Measurements from ENCODE around the gene CADM1.

CADM1 gene

DNA sequence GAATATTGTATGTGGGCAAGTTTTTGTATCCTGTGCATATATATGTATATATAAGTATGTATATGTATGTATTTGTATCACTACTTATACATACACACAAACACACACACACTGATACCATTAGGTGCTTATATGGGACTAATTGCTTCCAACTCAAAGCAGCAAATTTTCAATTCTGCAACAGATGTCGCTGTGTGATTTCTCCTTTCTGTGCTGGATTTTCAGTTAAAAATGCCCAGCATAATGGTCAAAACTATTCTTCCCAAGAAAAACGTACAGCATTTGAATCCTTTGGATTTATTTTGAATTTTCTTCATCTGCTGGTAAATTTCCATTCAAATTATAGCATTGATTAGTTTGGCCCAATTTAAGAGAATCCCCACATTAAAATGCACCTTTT, 4.3 kb downstream of the CADM1 start:
- Histone ChIP-seq H3K9me3 (ENCODE audit: control insufficient read depth in 2 of 2, low read length in 2 of 2) (no peaks in the 10 kb centered on the region), H3K27ac (ENCODE audit: low read length) (no peak overlapping the region), H3K36me3 (ENCODE audit: control insufficient read depth in 2 of 2, insufficient read depth in 2 of 2, low read length in 2 of 2) (no peaks in the 10 kb centered on the region), H3K4me3 (ENCODE audit: low read length in 2 of 2) (no peak overlapping the region), H3K4me1 (ENCODE audit: control insufficient read depth, insufficient read depth, low read length) (peaks cover 11% of the 10 kb centered on the region), H3K9ac (ENCODE audit: low read length in 2 of 2) (no peak overlapping the region), H3K27me3 (ENCODE audit: control insufficient read depth in 1 of 2, insufficient read depth in 2 of 2, low read length in 2 of 2) (peaks cover 0 to 5% of the 10 kb centered on the region in 2 donors)

DNA sequence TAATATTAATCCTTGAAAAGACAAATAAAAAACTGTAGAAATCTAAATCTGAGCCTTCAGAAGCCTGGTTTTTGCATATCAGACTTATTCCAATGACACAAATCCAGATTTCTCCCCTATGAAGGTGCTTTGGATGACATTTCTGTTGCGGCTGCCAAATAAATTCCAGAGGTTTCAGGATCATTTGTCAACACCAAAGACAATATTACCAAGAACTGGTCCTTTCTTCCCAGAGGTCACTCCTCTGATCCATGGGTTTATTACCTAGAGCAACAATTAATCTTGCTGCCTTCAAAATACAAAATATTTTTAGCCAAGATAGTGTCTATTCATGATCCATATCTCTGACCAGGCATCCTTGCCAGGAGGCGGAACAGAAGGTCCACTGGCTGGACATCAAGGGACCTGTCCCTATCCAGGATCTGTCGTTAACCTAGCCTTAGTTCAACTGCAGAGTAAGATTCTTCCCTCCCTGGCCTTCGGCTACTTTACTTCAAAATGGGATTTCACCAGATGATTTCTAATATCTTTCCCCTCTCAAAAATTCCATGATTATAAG, 4.9 kb downstream of the CADM1 start:
- no peak overlapping the region for H3K9ac ChIP-seq (ENCODE audit: low read length in 2 of 2)
- H3K27ac ChIP-seq (ENCODE audit: low read length): no peak overlapping the region
- no peaks in the 10 kb centered on the region for H3K9me3 ChIP-seq (ENCODE audit: control insufficient read depth in 2 of 2, low read length in 2 of 2)
- no peaks in the 10 kb centered on the region for H3K36me3 ChIP-seq (ENCODE audit: control insufficient read depth in 2 of 2, insufficient read depth in 2 of 2, low read length in 2 of 2)
- H3K4me3 ChIP-seq (ENCODE audit: low read length in 2 of 2): no peak overlapping the region
- peaks cover 11% of the 10 kb centered on the region for H3K4me1 ChIP-seq (ENCODE audit: control insufficient read depth, insufficient read depth, low read length)
- peaks cover 0 to 5% of the 10 kb centered on the region in 2 donors for H3K27me3 ChIP-seq (ENCODE audit: control insufficient read depth in 1 of 2, insufficient read depth in 2 of 2, low read length in 2 of 2)

GRCh38 chr11:115498354-115498753, 5.9 kb downstream of the CADM1 start:
- H3K9ac ChIP-seq (ENCODE audit: low read length in 2 of 2): no peak overlapping the region
- H3K27ac ChIP-seq (ENCODE audit: low read length): no peak overlapping the region
- no peak overlapping the region for H3K4me3 ChIP-seq (ENCODE audit: low read length in 2 of 2)
- no peaks in the 10 kb centered on the region for H3K36me3 ChIP-seq (ENCODE audit: control insufficient read depth in 2 of 2, insufficient read depth in 2 of 2, low read length in 2 of 2)
- peaks cover 0 to 5% of the 10 kb centered on the region in 2 donors for H3K27me3 ChIP-seq (ENCODE audit: control insufficient read depth in 1 of 2, insufficient read depth in 2 of 2, low read length in 2 of 2)
- H3K4me1 ChIP-seq (ENCODE audit: control insufficient read depth, insufficient read depth, low read length): peaks cover 7% of the 10 kb centered on the region
- H3K9me3 ChIP-seq (ENCODE audit: control insufficient read depth in 2 of 2, low read length in 2 of 2): no peaks in the 10 kb centered on the region

DNA sequence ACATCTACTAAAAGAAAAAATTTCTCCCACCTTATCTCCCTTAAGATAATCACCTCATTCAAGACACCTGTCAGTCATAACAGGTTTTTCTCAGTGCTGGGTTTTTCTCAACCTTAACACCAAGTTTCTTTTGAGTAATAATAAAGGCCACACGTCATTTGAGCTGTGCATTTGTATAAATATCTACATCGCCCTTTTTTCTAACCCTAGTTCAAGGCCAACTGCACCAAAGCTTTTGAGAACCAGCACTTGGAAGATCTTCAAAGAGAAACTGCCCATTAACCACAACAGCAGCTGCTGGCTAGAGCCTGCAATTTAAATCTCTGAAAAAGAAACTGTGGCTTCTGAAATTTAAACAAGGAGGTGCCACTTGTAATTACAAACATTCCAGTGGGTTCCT, 6.9 kb downstream of the CADM1 start:
- no peak overlapping the region for H3K27ac ChIP-seq (ENCODE audit: low read length)
- H3K4me1 ChIP-seq (ENCODE audit: control insufficient read depth, insufficient read depth, low read length): peaks cover under 1% of the 10 kb centered on the region
- no peak overlapping the region for H3K4me3 ChIP-seq (ENCODE audit: low read length in 2 of 2)
- no peak overlapping the region for H3K9ac ChIP-seq (ENCODE audit: low read length in 2 of 2)
- H3K27me3 ChIP-seq (ENCODE audit: control insufficient read depth in 1 of 2, insufficient read depth in 2 of 2, low read length in 2 of 2): peaks cover 0 to 5% of the 10 kb centered on the region in 2 donors
- no peaks in the 10 kb centered on the region for H3K9me3 ChIP-seq (ENCODE audit: control insufficient read depth in 2 of 2, low read length in 2 of 2)
- H3K36me3 ChIP-seq (ENCODE audit: control insufficient read depth in 2 of 2, insufficient read depth in 2 of 2, low read length in 2 of 2): no peaks in the 10 kb centered on the region

DNA sequence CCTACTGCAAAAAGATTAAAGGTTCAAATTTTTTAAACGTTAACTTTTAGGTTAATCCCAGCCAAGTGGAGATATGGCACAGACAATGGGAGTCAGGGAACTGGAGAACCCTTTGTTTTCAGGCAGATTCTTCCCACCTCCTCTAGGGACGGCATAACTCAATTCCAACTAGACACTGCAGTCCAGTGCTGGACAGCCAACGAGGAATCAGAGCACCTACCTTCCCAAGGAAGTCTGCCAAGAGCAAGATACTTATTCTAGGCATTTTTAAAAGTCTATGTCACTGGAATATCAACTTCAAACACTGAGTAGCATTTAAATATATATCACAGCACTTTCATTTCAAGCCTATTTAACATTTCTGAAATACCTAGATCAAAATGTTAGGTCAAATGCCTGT, 7.3 kb downstream of the CADM1 start:
- H3K4me3 ChIP-seq (ENCODE audit: low read length in 2 of 2): no peak overlapping the region
- peaks cover 0 to 5% of the 10 kb centered on the region in 2 donors for H3K27me3 ChIP-seq (ENCODE audit: control insufficient read depth in 1 of 2, insufficient read depth in 2 of 2, low read length in 2 of 2)
- H3K4me1 ChIP-seq (ENCODE audit: control insufficient read depth, insufficient read depth, low read length): no peaks in the 10 kb centered on the region
- no peak overlapping the region for H3K9ac ChIP-seq (ENCODE audit: low read length in 2 of 2)
- H3K36me3 ChIP-seq (ENCODE audit: control insufficient read depth in 2 of 2, insufficient read depth in 2 of 2, low read length in 2 of 2): no peaks in the 10 kb centered on the region
- no peak overlapping the region for H3K27ac ChIP-seq (ENCODE audit: low read length)
- H3K9me3 ChIP-seq (ENCODE audit: control insufficient read depth in 2 of 2, low read length in 2 of 2): no peaks in the 10 kb centered on the region

GRCh38 chr11:115493905-115494304, 10.3 kb downstream of the CADM1 start:
- Histone ChIP-seq H3K36me3 (ENCODE audit: control insufficient read depth in 2 of 2, insufficient read depth in 2 of 2, low read length in 2 of 2) (no peaks in the 10 kb centered on the region), H3K9ac (ENCODE audit: low read length in 2 of 2) (no peak overlapping the region), H3K4me1 (ENCODE audit: control insufficient read depth, insufficient read depth, low read length) (no peaks in the 10 kb centered on the region), H3K27ac (ENCODE audit: low read length) (no peak overlapping the region), H3K9me3 (ENCODE audit: control insufficient read depth in 2 of 2, low read length in 2 of 2) (no peaks in the 10 kb centered on the region), H3K27me3 (ENCODE audit: control insufficient read depth in 1 of 2, insufficient read depth in 2 of 2, low read length in 2 of 2) (no peaks in the 10 kb centered on the region), H3K4me3 (ENCODE audit: low read length in 2 of 2) (no peak overlapping the region)

GRCh38 chr11:115493488-115493887, 10.7 kb downstream of the CADM1 start:
- Histone ChIP-seq H3K9me3 (ENCODE audit: control insufficient read depth in 2 of 2, low read length in 2 of 2) (no peaks in the 10 kb centered on the region), H3K36me3 (ENCODE audit: control insufficient read depth in 2 of 2, insufficient read depth in 2 of 2, low read length in 2 of 2) (no peaks in the 10 kb centered on the region), H3K4me1 (ENCODE audit: control insufficient read depth, insufficient read depth, low read length) (no peaks in the 10 kb centered on the region), H3K4me3 (ENCODE audit: low read length in 2 of 2) (no peak overlapping the region), H3K27me3 (ENCODE audit: control insufficient read depth in 1 of 2, insufficient read depth in 2 of 2, low read length in 2 of 2) (no peaks in the 10 kb centered on the region), H3K27ac (ENCODE audit: low read length) (no peak overlapping the region), H3K9ac (ENCODE audit: low read length in 2 of 2) (no peak overlapping the region)

DNA sequence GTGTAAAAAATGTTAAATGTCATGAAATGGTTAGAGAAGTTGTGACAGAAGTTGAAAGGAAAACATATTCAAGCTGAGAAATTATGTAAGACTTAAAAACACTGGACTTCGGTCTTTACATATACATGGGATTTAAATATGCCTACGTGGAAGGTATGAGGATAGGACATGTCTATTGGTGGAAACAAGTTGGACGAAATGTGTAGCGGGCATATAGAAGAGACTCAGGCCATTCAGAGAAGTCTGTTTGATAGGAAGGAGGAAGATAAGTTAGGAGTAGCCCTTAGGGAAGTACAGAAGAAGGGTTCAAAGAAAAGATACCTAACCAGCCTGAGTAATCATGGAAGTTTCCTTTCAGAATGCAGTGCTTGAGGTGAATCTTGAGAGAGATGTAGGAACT, 14.7 kb downstream of the CADM1 start:
- Histone ChIP-seq H3K36me3 (ENCODE audit: control insufficient read depth in 2 of 2, insufficient read depth in 2 of 2, low read length in 2 of 2) (no peaks in the 10 kb centered on the region), H3K4me1 (ENCODE audit: control insufficient read depth, insufficient read depth, low read length) (no peaks in the 10 kb centered on the region), H3K4me3 (ENCODE audit: low read length in 2 of 2) (no peak overlapping the region), H3K27ac (ENCODE audit: low read length) (no peak overlapping the region), H3K9ac (ENCODE audit: low read length in 2 of 2) (no peak overlapping the region), H3K9me3 (ENCODE audit: control insufficient read depth in 2 of 2, low read length in 2 of 2) (no peaks in the 10 kb centered on the region), H3K27me3 (ENCODE audit: control insufficient read depth in 1 of 2, insufficient read depth in 2 of 2, low read length in 2 of 2) (no peaks in the 10 kb centered on the region)

- no peaks in the 10 kb centered on the region for H3K9me3 ChIP-seq (ENCODE audit: control insufficient read depth in 2 of 2, low read length in 2 of 2)
- no peaks in the 10 kb centered on the region for H3K4me1 ChIP-seq (ENCODE audit: control insufficient read depth, insufficient read depth, low read length)
- H3K36me3 ChIP-seq (ENCODE audit: control insufficient read depth in 2 of 2, insufficient read depth in 2 of 2, low read length in 2 of 2): no peaks in the 10 kb centered on the region
- no peak overlapping the region for H3K9ac ChIP-seq (ENCODE audit: low read length in 2 of 2)
- H3K4me3 ChIP-seq (ENCODE audit: low read length in 2 of 2): no peak overlapping the region
- no peaks in the 10 kb centered on the region for H3K27me3 ChIP-seq (ENCODE audit: control insufficient read depth in 1 of 2, insufficient read depth in 2 of 2, low read length in 2 of 2)
- H3K27ac ChIP-seq (ENCODE audit: low read length): no peak overlapping the region
Measured at GRCh38 chr11:115488945-115489344, 15.3 kb downstream of the CADM1 start.

GRCh38 chr11:115481528-115481927, 22.7 kb downstream of the CADM1 start:
- no peak overlapping the region for H3K27ac ChIP-seq (ENCODE audit: low read length)
- H3K9ac ChIP-seq (ENCODE audit: low read length in 2 of 2): no peak overlapping the region
- no peaks in the 10 kb centered on the region for H3K27me3 ChIP-seq (ENCODE audit: control insufficient read depth in 1 of 2, insufficient read depth in 2 of 2, low read length in 2 of 2)
- no peaks in the 10 kb centered on the region for H3K9me3 ChIP-seq (ENCODE audit: control insufficient read depth in 2 of 2, low read length in 2 of 2)
- no peak overlapping the region for H3K4me3 ChIP-seq (ENCODE audit: low read length in 2 of 2)
- H3K4me1 ChIP-seq (ENCODE audit: control insufficient read depth, insufficient read depth, low read length): no peaks in the 10 kb centered on the region
- H3K36me3 ChIP-seq (ENCODE audit: control insufficient read depth in 2 of 2, insufficient read depth in 2 of 2, low read length in 2 of 2): peaks cover 0 to 2% of the 10 kb centered on the region in 2 donors

DNA sequence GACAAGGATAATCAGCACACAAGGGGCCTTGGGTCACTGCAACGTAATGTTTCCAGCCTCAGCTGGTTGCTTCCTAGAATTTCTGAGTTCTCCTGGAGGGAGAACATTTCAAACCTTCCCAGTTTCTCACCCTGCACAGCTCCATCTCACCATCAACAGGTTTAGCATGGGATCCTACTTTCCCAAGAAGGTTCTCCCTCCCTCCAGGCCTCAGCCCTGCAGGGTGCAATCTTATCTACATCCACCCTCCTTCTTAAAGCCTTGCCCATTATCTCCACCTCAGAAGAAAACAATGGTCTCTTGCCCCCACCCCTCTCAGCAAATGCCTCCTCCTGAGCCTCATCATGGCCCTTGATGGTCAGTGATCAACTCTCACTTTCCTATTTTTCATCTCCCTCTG, 23.6 kb downstream of the CADM1 start:
- Histone ChIP-seq H3K9ac (ENCODE audit: low read length in 2 of 2) (no peak overlapping the region), H3K9me3 (ENCODE audit: control insufficient read depth in 2 of 2, low read length in 2 of 2) (no peaks in the 10 kb centered on the region), H3K27ac (ENCODE audit: low read length) (no peak overlapping the region), H3K36me3 (ENCODE audit: control insufficient read depth in 2 of 2, insufficient read depth in 2 of 2, low read length in 2 of 2) (peaks cover 0 to 2% of the 10 kb centered on the region in 2 donors), H3K4me3 (ENCODE audit: low read length in 2 of 2) (no peak overlapping the region), H3K27me3 (ENCODE audit: control insufficient read depth in 1 of 2, insufficient read depth in 2 of 2, low read length in 2 of 2) (no peaks in the 10 kb centered on the region), H3K4me1 (ENCODE audit: control insufficient read depth, insufficient read depth, low read length) (no peaks in the 10 kb centered on the region)
